HG03095 (cell line): ENCODE measurements around the gene RAB8B.
A peak's percentile ranks its signal among the peaks of the same experiment; 100 is the strongest.

Experiments used
- ATAC-seq: cut with Tn5 transposase; IDR thresholded peaks from one replicate; pipeline ENCODE4 v1.9.1; 2021; ENCODE audit warnings: moderate library complexity; ENCODE audit not compliant: unreplicated experiment

Gene RAB8B

GRCh38 chr15:63181648-63182047 is 7.8 kb upstream of the RAB8B start:
- no peak for ATAC-seq

- ATAC-seq: no peak
These were observed 4.2 kb upstream of the RAB8B start for GRCh38 chr15:63185206-63185605.

- ATAC-seq: no peak
These were observed 3.3 kb upstream of the RAB8B start for GRCh38 chr15:63186065-63186464.

GRCh38 chr15:63187589-63188226 is 1.7 kb upstream of the RAB8B start:
- ATAC-seq: no peak

GRCh38 chr15:63188247-63188925 is 1.0 kb upstream of the RAB8B start:
- no peak for ATAC-seq

- ATAC-seq: no peak
These were observed 749 bp downstream of the RAB8B start for GRCh38 chr15:63189941-63190768.

GRCh38 chr15:63190769-63191649 is 1.6 kb downstream of the RAB8B start:
- no peak for ATAC-seq

- peak; percentile 50 for ATAC-seq
These were observed 2.7 kb downstream of the RAB8B start for GRCh38 chr15:63191895-63192618.

GRCh38 chr15:63192619-63193206 is 3.3 kb downstream of the RAB8B start:
- ATAC-seq: no peak

- ATAC-seq: no peak
These were observed 4.9 kb downstream of the RAB8B start for GRCh38 chr15:63194302-63194701.

GRCh38 chr15:63194880-63195568 is 5.6 kb downstream of the RAB8B start:
- ATAC-seq: no peak

- ATAC-seq: no peak
These were observed 6.2 kb downstream of the RAB8B start for GRCh38 chr15:63195569-63196015.

- ATAC-seq: no peak
These were observed 7.4 kb downstream of the RAB8B start for GRCh38 chr15:63196842-63197241.

GRCh38 chr15:63197626-63198025 is 8.2 kb downstream of the RAB8B start:
- ATAC-seq: no peak

GRCh38 chr15:63198371-63199250 is 9.2 kb downstream of the RAB8B start:
- no peak for ATAC-seq

- ATAC-seq: no peak
These were observed 11.3 kb downstream of the RAB8B start for GRCh38 chr15:63200464-63201249.

GRCh38 chr15:63202861-63203260 is 13.5 kb downstream of the RAB8B start:
- no peak for ATAC-seq
